Pancreas (tissue), 10 donors: Measurements from ENCODE around the gene TSHZ2. TPM values are rescaled to one million over a fixed set of nuclear protein-coding genes. Genes with fewer than 3 reads are reported as not detected.

Experiments
- ATAC-seq, 4 donors: fragments of 200-7000 bp; cut with Tn5 transposase; one replicate each; pipeline versions ENCODE4 v1.8.0 to v1.9.1; 2020; ENCODE audit warnings: mild to moderate bottlenecking in 4 of 4, moderate library complexity in 4 of 4
- DNase-seq, 6 donors: peaks; one replicate each; pipeline ENCODE4 v3.0.0-alpha.2; 2020
- FAIRE-seq: peaks from 2 replicates; lab custom pipeline; 2012; peaks lifted over from hg19 to GRCh38; lab: Jason Lieb, UNC
- H3K27ac ChIP-seq, 4 donors: fragments of 200-600 bp; sonication (generic); 1 replicate in 3 of 4; 2 replicates in 1 of 4; pipeline versions ENCODE4 v1.5.0 to v1.8.0; 2020
- H3K27me3 ChIP-seq, 4 donors: fragments of 200-600 bp; one replicate each; pipeline ENCODE4 v1.8.0; 2021
- H3K36me3 ChIP-seq, 3 donors: fragments of 200-600 bp; sonication (generic) in 1 of 3; one replicate each; pipeline versions ENCODE4 v1.5.0 to v1.8.0; 2020 to 2021
- H3K4me1 ChIP-seq, 3 donors: fragments of 200-600 bp; one replicate each; pipeline ENCODE4 v1.8.0; 2021
- H3K4me3 ChIP-seq, 4 donors: fragments of 200-600 bp; sonication (generic) in 2 of 4; one replicate each; pipeline versions ENCODE4 v1.5.0 to v1.8.0; 2020 to 2021
- H3K9me3 ChIP-seq, 4 donors: fragments of 200-600 bp; one replicate each; pipeline ENCODE4 v1.8.0; 2021
- CTCF ChIP-seq, 4 donors: fragments of 200-600 bp; sonication (generic) in 3 of 4; IDR thresholded peaks; one replicate each; pipeline versions ENCODE4 v1.5.0 to v1.8.0; 2021; ENCODE audit warnings: antibody characterized with exemption in 4 of 4
- WGBS, 2 donors: extraction: QIAGEN DNeasy Blood & Tissue Kit; methylation state at CpG; one replicate each; pipeline ENCODE4 v1.1.7; 2013; 5-methylcytosine and 5-hydroxymethylcytosine counted together
- intact Hi-C, 3 donors: fragments of 100-400 bp; cut with DNase I; formaldehyde crosslinking; loops; one replicate each; pipeline versions ENCODE4 v1.11.1 to v1.14.2; 2022
- polyA plus RNA-seq, 2 donors: library from polyadenylated mRNA; stranded (reverse); fragments of 200-250 nt; gene quantifications; one replicate each; pipeline ENCODE4 v1.2.3, GENCODE V29; 2013
- total RNA-seq, 6 donors: library from RNA; stranded (reverse); fragmentation: NEBNext Ultra II Directional in 4 of 6; extraction: Animal tissue kit (Norgen Biotek cat#: 25700) in 4 of 6; gene quantifications; one replicate each; pipeline versions ENCODE4 v1.2.1 to v1.2.4, GENCODE V29; 2021 to 2023
- donor health status: healthy with polysubstance abuse.
- donor health status: DM: no; HTN: no; CAD: no; lungs with moderate emphysema.
- donor health status: DM: no; HTN: no; CAD: no.
- donor health status: control.
- donor health status: control.
- donor health status: Bipolar disorder and iron deficiency.
- donor health status: DM: yes; HTN: yes; CAD: no.
- donor health status: DM: no; HTN: no; CAD: no.
- donor health status: DM: no; HTN: no; CAD: no.
- donor health status: DM: yes; HTN: yes; CAD: no.

The TSHZ2 gene
- total and polyA plus RNA-seq, 8 donors: 2.2 to 23.5 (median 4.5) TPM

- WGBS, 2 donors: 51 to 72% methylated on average over 2 of the region's 2 CpGs
- Histone ChIP-seq H3K4me1 (no peaks in the 10 kb centered on the region), H3K27me3 (no peaks in the 10 kb centered on the region), H3K36me3 (no peaks in the 10 kb centered on the region), H3K4me3 (no peak overlapping the region), H3K9me3 (no peaks in the 10 kb centered on the region), H3K27ac (no peak overlapping the region)
- TF ChIP-seq CTCF (IDR thresholded peaks at IDR 0.05): no peak
- ATAC-seq (no peak), DNase-seq (no peak), FAIRE-seq (no peak)
- intact Hi-C loops: no loop called here
Observed at GRCh38 chr20:53355790-53356189, 383.6 kb downstream of the TSHZ2 start.

- TF ChIP-seq CTCF (IDR thresholded peaks at IDR 0.05): no peak
- no peak for ATAC-seq
- Histone ChIP-seq H3K4me3 (no peak overlapping the region), H3K27ac (no peak overlapping the region), H3K27me3 (no peaks in the 10 kb centered on the region), H3K36me3 (no peaks in the 10 kb centered on the region), H3K4me1 (no peaks in the 10 kb centered on the region), H3K9me3 (no peaks in the 10 kb centered on the region)
- DNase-seq: no peak
- FAIRE-seq: no peak
- intact Hi-C loops: no loop called here
- WGBS, 2 donors: 60 to 66% methylated on average over 7 of the region's 7 CpGs
Observed at GRCh38 chr20:53359425-53359824, 387.3 kb downstream of the TSHZ2 start.

GRCh38 chr20:53360852-53361251 lies 388.7 kb downstream of the TSHZ2 start:
- ATAC-seq: no peak
- intact Hi-C loops: no loop called here
- WGBS, 2 donors: 69 to 76% methylated on average over 6 of the region's 6 CpGs
- no peak overlapping the region for H3K4me3 ChIP-seq
- no peak for FAIRE-seq
- no peaks in the 10 kb centered on the region for H3K27me3 ChIP-seq
- H3K27ac ChIP-seq: no peak overlapping the region
- no peaks in the 10 kb centered on the region for H3K4me1 ChIP-seq
- no peak for DNase-seq
- H3K36me3 ChIP-seq: no peaks in the 10 kb centered on the region
- TF ChIP-seq CTCF (IDR thresholded peaks at IDR 0.05): no peak
- no peaks in the 10 kb centered on the region for H3K9me3 ChIP-seq

GRCh38 chr20:53362736-53363135 lies 390.6 kb downstream of the TSHZ2 start:
- FAIRE-seq: no peak
- no peak for ATAC-seq
- intact Hi-C loops: no loop called here
- no peak for TF ChIP-seq CTCF (IDR thresholded peaks at IDR 0.05)
- Histone ChIP-seq H3K27me3 (no peaks in the 10 kb centered on the region), H3K4me3 (no peak overlapping the region), H3K9me3 (no peaks in the 10 kb centered on the region), H3K4me1 (no peaks in the 10 kb centered on the region), H3K36me3 (no peaks in the 10 kb centered on the region), H3K27ac (no peak overlapping the region)
- no peak for DNase-seq
- whole genome bisulfite sequencing, 2 donors: 72 to 82% methylated on average over 8 of the region's 8 CpGs

- DNase-seq (no peak), FAIRE-seq (no peak), ATAC-seq (no peak)
- H3K9me3 ChIP-seq: no peaks in the 10 kb centered on the region
- no peaks in the 10 kb centered on the region for H3K36me3 ChIP-seq
- no peak overlapping the region for H3K4me3 ChIP-seq
- H3K4me1 ChIP-seq: no peaks in the 10 kb centered on the region
- TF ChIP-seq CTCF (IDR thresholded peaks at IDR 0.05): no peak
- H3K27me3 ChIP-seq: no peaks in the 10 kb centered on the region
- WGBS, 2 donors: 86 to 95% methylated on average over 5 of the region's 5 CpGs
- no peak overlapping the region for H3K27ac ChIP-seq
- intact Hi-C loops: no loop called here
Observed at GRCh38 chr20:53364646-53365045, 392.5 kb downstream of the TSHZ2 start.
